H1 (cell line): ENCODE data around the gene FXYD3.

ENCODE experiments used
- EZH2 ChIP-seq: fragments of 200-600 bp; sonication (generic); IDR thresholded peaks from 2 replicates; pipeline ENCODE4 v1.7.1; 2012; ENCODE audit warnings: low read depth, mild to moderate bottlenecking, moderate library complexity, low read length, inconsistent platforms; ENCODE audit not compliant: severe bottlenecking
- HDAC6 ChIP-seq: IDR thresholded peaks from one replicate; pipeline ENCODE4 v1.7.1; 2012; ENCODE audit warnings: low read depth, mild to moderate bottlenecking, inconsistent platforms, low read length, moderate library complexity

- TF ChIP-seq HDAC6 (no peak), EZH2 (no peak)
Measured at GRCh38 chr19:35122687-35123551, 7.3 kb downstream of the FXYD3 start.
